DND-41 (cell line): ENCODE data around the gene SMIM14.

Experiments
- EZH2 ChIP-seq: IDR thresholded peaks from 3 replicates; pipeline ENCODE4 v1.6.1; 2012; ENCODE audit warnings: borderline replicate concordance, low read depth, mild to moderate bottlenecking, moderate library complexity, low read length, inconsistent platforms; ENCODE audit not compliant: severe bottlenecking
- TF ChIP-seq, protein P1 (sequence below): IDR thresholded peaks from 2 replicates; pipeline ENCODE4 v1.5.1; 2012; ENCODE audit warnings: borderline replicate concordance, low read length, moderate library complexity, mild to moderate bottlenecking; ENCODE audit not compliant: poor library complexity, severe bottlenecking; ENCODE audit errors: extremely low read depth

DNA sequence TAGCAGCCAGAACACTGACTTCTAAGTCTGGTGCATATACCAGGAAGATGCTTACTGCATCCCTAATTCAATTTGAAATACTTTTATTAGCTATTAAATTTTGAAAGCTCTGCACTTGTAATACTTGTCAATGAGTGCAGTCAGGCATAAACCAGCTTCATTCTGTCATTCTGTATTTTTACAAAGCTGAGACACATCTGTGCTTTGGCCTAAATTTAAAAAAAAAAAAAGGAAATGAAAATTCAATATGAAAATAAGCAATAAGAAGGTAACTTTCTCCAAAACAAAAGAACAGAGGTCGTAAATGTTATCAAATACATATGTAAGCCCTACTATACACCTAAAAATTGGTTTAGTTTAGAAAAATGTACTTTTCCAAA is 7.0 kb downstream of the SMIM14 start:
- TF ChIP-seq, protein P1, sequence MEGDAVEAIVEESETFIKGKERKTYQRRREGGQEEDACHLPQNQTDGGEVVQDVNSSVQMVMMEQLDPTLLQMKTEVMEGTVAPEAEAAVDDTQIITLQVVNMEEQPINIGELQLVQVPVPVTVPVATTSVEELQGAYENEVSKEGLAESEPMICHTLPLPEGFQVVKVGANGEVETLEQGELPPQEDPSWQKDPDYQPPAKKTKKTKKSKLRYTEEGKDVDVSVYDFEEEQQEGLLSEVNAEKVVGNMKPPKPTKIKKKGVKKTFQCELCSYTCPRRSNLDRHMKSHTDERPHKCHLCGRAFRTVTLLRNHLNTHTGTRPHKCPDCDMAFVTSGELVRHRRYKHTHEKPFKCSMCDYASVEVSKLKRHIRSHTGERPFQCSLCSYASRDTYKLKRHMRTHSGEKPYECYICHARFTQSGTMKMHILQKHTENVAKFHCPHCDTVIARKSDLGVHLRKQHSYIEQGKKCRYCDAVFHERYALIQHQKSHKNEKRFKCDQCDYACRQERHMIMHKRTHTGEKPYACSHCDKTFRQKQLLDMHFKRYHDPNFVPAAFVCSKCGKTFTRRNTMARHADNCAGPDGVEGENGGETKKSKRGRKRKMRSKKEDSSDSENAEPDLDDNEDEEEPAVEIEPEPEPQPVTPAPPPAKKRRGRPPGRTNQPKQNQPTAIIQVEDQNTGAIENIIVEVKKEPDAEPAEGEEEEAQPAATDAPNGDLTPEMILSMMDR: no peak
- no peak for TF ChIP-seq EZH2
